Vagina (tissue), 2 donors: ENCODE measurements around the gene ASB13. TPM values are rescaled to one million over a fixed set of nuclear protein-coding genes. Genes with fewer than 3 reads are reported as not detected.

Experiments
- DNase-seq, 2 donors: peaks; one replicate each; pipeline ENCODE4 v3.0.0-alpha.2; 2017; ENCODE audit errors: extremely low spot score in 2 of 2
- H3K27ac ChIP-seq: fragments of 200-600 bp; sonication (generic); one replicate; pipeline ENCODE4 v1.5.1; 2019
- H3K27me3 ChIP-seq: fragments of 200-600 bp; sonication (generic); one replicate; pipeline ENCODE4 v1.5.1; 2019
- H3K36me3 ChIP-seq, 2 donors: fragments of 200-600 bp; sonication (generic); one replicate each; pipeline ENCODE4 v1.5.1; 2017 to 2019
- H3K4me1 ChIP-seq: fragments of 200-600 bp; sonication (generic); one replicate; pipeline ENCODE4 v1.5.1; 2019
- H3K4me3 ChIP-seq, 2 donors: fragments of 200-600 bp; sonication (generic); 1 replicate in 1 of 2; 2 replicates in 1 of 2; pipeline ENCODE4 v1.5.1; 2016 to 2019
- H3K9me3 ChIP-seq: fragments of 200-600 bp; sonication (generic); one replicate; pipeline ENCODE4 v1.5.1; 2019
- CTCF ChIP-seq, 3 experiments: fragments of 450-650 bp in 2 of 3; fragments of 200-600 bp in 1 of 3; sonication (generic) in 1 of 3; IDR thresholded peaks; one replicate each; pipeline ENCODE4 v1.5.1; 2017 to 2019; ENCODE audit warnings: antibody characterized with exemption in 3 of 3, mild to moderate bottlenecking in 2 of 3, moderate library complexity in 2 of 3
- POLR2A ChIP-seq, 2 donors: fragments of 450-650 bp; IDR thresholded peaks; one replicate each; pipeline ENCODE4 v1.6.1; 2017; ENCODE audit warnings: antibody characterized with exemption in 2 of 2, mild to moderate bottlenecking in 2 of 2, moderate library complexity in 2 of 2
- POLR2AphosphoS5 ChIP-seq, 2 donors: sonication (generic); formaldehyde crosslinking; IDR thresholded peaks; one replicate each; pipeline ENCODE4 v1.9.0; 2017; ENCODE audit warnings: antibody characterized with exemption in 2 of 2, mild to moderate bottlenecking in 2 of 2, low read depth in 1 of 2; ENCODE audit not compliant: insufficient read depth in 1 of 2
- intact Hi-C: fragments of 100-400 bp; cut with DNase I; formaldehyde crosslinking; loops from one replicate; pipeline ENCODE4 v1.15.1; 2023
- total RNA-seq: library from RNA; depleted of rRNA; stranded (reverse); fragments of >200 nt; gene quantifications from one replicate; pipeline ENCODE4 v1.2.3, GENCODE V29; 2016

ASB13 gene
- total RNA-seq, 1 donor from 2014 or later = 17.4 TPM

GRCh38 chr10:5661043-5661442 lies 5.4 kb downstream of the ASB13 start:
- no peak overlapping the region for H3K4me3 ChIP-seq
- H3K27me3 ChIP-seq = no peaks in the 10 kb centered on the region
- intact Hi-C loops = loop anchor here (10.0 kb wide), 1 partner anchor 224 kb away; the partner anchor contains the start of gene ANKRD16
- no peaks in the 10 kb centered on the region for H3K9me3 ChIP-seq
- no peaks in the 10 kb centered on the region for H3K36me3 ChIP-seq
- TF ChIP-seq POLR2AphosphoS5 (IDR thresholded peaks at IDR 0.05; ENCODE audit: insufficient read depth in 1 of 2, low read depth in 1 of 2) (no peak), POLR2A (IDR thresholded peaks at IDR 0.05) (no peak), CTCF (IDR thresholded peaks at IDR 0.05) (no peak)
- H3K27ac ChIP-seq = no peak overlapping the region
- no peak for DNase-seq
- H3K4me1 ChIP-seq = peaks cover 42% of the 10 kb centered on the region

GRCh38 chr10:5659702-5660528 lies 6.5 kb downstream of the ASB13 start:
- Histone ChIP-seq H3K9me3 (no peaks in the 10 kb centered on the region), H3K27me3 (no peaks in the 10 kb centered on the region), H3K4me1 (peaks cover 33% of the 10 kb centered on the region), H3K4me3 (no peak overlapping the region), H3K36me3 (no peaks in the 10 kb centered on the region), H3K27ac (no peak overlapping the region)
- TF ChIP-seq POLR2AphosphoS5 (IDR thresholded peaks at IDR 0.05; ENCODE audit: insufficient read depth in 1 of 2, low read depth in 1 of 2) = peak in 1 of 2 donors; percentile 54
- TF ChIP-seq POLR2A (IDR thresholded peaks at IDR 0.05) = no peak
- no peak for TF ChIP-seq CTCF (IDR thresholded peaks at IDR 0.05)
- DNase-seq = no peak
- intact Hi-C loops = loop anchor here (10.0 kb wide), 1 partner anchor 225 kb away; the partner anchor contains the start of gene ANKRD16

GRCh38 chr10:5658871-5659618 lies 7.3 kb downstream of the ASB13 start:
- no peak for DNase-seq
- Histone ChIP-seq H3K4me3 (no peak overlapping the region), H3K27me3 (no peaks in the 10 kb centered on the region), H3K4me1 (peaks cover 26% of the 10 kb centered on the region), H3K36me3 (no peaks in the 10 kb centered on the region), H3K9me3 (no peaks in the 10 kb centered on the region), H3K27ac (no peak overlapping the region)
- no peak for TF ChIP-seq CTCF (IDR thresholded peaks at IDR 0.05)
- no peak for TF ChIP-seq POLR2A (IDR thresholded peaks at IDR 0.05)
- TF ChIP-seq POLR2AphosphoS5 (IDR thresholded peaks at IDR 0.05; ENCODE audit: insufficient read depth in 1 of 2, low read depth in 1 of 2) = no peak
- intact Hi-C loops = no loop called here

- no peaks in the 10 kb centered on the region for H3K27me3 ChIP-seq
- no peak overlapping the region for H3K27ac ChIP-seq
- H3K4me1 ChIP-seq = peaks cover 27% of the 10 kb centered on the region
- TF ChIP-seq POLR2A (IDR thresholded peaks at IDR 0.05) (no peak), POLR2AphosphoS5 (IDR thresholded peaks at IDR 0.05; ENCODE audit: insufficient read depth in 1 of 2, low read depth in 1 of 2) (no peak), CTCF (IDR thresholded peaks at IDR 0.05) (no peak)
- DNase-seq = no peak
- no peak overlapping the region for H3K4me3 ChIP-seq
- H3K36me3 ChIP-seq = no peaks in the 10 kb centered on the region
- intact Hi-C loops = no loop called here
- H3K9me3 ChIP-seq = no peaks in the 10 kb centered on the region
These were observed 9.4 kb downstream of the ASB13 start for GRCh38 chr10:5656737-5657579.
